ENCODE measurements around the gene PDE4B.

The PDE4B gene

DNA sequence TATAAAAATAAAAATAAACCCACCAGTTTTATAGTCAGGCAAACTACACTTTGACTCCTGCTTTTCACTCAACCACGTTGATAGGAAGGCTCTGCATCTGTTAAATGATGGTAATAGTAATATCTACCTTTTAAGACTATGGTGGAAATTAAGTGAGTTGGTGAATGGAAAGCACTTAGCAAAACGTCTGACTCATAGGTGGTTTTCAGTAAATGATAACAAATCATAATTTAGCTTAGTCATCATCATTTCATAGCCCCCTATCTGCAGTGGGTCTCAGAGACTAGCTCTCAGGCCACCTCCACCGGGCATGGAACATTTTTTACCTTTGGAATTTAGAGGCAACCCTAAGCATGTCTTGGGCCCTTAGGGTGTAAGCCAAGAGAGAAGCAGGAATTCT is 160.0 kb downstream of the PDE4B start:
- H3K4me3 ChIP-seq (replicated peaks; ENCODE audit: low read depth, low read length): no peak overlapping the region
- TF ChIP-seq, protein P1, sequence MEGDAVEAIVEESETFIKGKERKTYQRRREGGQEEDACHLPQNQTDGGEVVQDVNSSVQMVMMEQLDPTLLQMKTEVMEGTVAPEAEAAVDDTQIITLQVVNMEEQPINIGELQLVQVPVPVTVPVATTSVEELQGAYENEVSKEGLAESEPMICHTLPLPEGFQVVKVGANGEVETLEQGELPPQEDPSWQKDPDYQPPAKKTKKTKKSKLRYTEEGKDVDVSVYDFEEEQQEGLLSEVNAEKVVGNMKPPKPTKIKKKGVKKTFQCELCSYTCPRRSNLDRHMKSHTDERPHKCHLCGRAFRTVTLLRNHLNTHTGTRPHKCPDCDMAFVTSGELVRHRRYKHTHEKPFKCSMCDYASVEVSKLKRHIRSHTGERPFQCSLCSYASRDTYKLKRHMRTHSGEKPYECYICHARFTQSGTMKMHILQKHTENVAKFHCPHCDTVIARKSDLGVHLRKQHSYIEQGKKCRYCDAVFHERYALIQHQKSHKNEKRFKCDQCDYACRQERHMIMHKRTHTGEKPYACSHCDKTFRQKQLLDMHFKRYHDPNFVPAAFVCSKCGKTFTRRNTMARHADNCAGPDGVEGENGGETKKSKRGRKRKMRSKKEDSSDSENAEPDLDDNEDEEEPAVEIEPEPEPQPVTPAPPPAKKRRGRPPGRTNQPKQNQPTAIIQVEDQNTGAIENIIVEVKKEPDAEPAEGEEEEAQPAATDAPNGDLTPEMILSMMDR (IDR thresholded peaks at IDR 0.05; ENCODE audit: low read length, missing control alignments): no peak
- peak; percentile 19 for DNase-seq (ENCODE audit: low read depth)

- no peak overlapping the region for H3K4me3 ChIP-seq (replicated peaks; ENCODE audit: low read depth, low read length)
- DNase-seq (ENCODE audit: low read depth): peak; percentile 20
- TF ChIP-seq, protein P1 (IDR thresholded peaks at IDR 0.05; ENCODE audit: low read length, missing control alignments): no peak
Observed at GRCh38 chr1:65953170-65953569, 160.5 kb downstream of the PDE4B start.

DNA sequence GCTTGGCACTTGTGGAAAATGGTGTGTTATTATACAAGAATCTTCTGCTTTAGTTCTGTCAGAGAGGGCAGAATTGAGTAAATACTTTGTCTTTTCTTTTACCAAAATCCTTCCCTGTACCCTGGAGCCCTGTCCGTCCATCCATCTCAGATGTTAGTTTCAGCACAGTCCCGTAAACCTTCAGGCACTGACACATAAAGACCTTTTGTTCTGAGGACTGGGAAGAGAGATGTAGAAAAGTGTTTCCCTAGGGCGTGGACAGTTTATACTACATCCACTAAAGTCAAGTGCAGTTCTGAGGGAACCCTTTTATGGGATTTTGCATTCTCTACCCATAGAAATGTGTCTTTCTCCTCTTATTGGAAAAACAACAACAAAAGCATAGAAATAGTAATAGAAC is 162.4 kb downstream of the PDE4B start:
- DNase-seq (ENCODE audit: low read depth): no peak
- no peak overlapping the region for H3K4me3 ChIP-seq (replicated peaks; ENCODE audit: low read depth, low read length)
- TF ChIP-seq, protein P1 (IDR thresholded peaks at IDR 0.05; ENCODE audit: low read length, missing control alignments): no peak

DNA sequence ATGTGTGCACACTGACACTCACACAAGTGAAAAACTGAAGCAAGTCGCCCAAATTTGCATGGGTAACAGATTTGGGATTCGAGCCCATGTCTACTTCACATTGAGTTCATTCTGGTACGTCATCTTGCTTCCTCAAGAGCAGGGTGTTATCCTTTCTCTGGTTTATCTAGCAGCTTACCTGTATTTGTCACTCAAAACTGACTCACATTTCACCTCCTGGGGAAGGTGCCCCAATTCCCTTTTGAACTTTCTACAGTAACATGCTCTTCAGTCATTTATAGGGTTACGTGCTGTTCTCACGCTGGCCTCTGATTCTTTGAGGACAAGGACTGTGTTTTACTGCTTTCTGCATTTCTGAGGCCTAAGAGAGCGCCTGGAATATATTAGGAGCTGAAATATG is 162.8 kb downstream of the PDE4B start:
- TF ChIP-seq, protein P1 (IDR thresholded peaks at IDR 0.05; ENCODE audit: low read length, missing control alignments): no peak
- H3K4me3 ChIP-seq (replicated peaks; ENCODE audit: low read depth, low read length): no peak overlapping the region
- DNase-seq (ENCODE audit: low read depth): no peak

GRCh38 chr1:65958561-65959350 is 166.1 kb downstream of the PDE4B start:
- TF ChIP-seq, protein P1 (IDR thresholded peaks at IDR 0.05; ENCODE audit: low read length, missing control alignments): peak; percentile 47
- peak; percentile 78 for DNase-seq (ENCODE audit: low read depth)

GRCh38 chr1:65959896-65960567 is 167.3 kb downstream of the PDE4B start:
- peak; percentile 81 for DNase-seq (ENCODE audit: low read depth)
- no peak overlapping the region for H3K4me3 ChIP-seq (replicated peaks; ENCODE audit: low read depth, low read length)
- TF ChIP-seq, protein P1 (IDR thresholded peaks at IDR 0.05; ENCODE audit: low read length, missing control alignments): no peak

More at GRCh38 chr1:65958561-65959350, 166.1 kb downstream of the PDE4B start:
- no peak overlapping the region for H3K4me3 ChIP-seq (replicated peaks; ENCODE audit: low read depth, low read length)

Measured in fibroblast of pulmonary artery (primary cell).